ENCODE data around the gene NPPC. TPM values are rescaled to one million over a fixed set of nuclear protein-coding genes. Genes with fewer than 3 reads are reported as not detected.
A peak's percentile ranks its signal among the peaks of the same experiment; 100 is the strongest.
"Not testable (repeated sequence)": the region's sequence is repeated elsewhere in the genome, so short reads cannot be mapped to it uniquely, and the experiment has no call there.

Gene NPPC
- total RNA-seq, 1 experiment from 2014 or later, result 1.1 TPM

DNA sequence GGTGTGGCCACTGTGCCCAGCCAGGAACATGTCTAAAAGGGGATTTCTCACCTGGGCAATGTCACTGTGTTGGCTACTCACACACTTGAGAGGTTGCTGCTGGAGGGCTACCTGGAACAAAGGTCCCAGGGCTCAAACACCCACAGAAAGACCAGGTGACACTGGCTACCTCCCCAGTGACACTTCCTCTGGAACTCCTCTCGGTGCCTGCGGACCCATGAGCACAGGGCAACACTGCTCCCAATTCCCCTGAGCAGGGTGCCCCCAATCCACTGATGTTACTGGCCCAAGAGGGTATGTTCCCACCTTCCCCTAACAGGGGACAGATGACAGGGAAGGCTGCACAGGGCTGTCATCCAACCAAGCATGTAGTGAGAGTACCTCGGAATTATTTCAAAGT lies 5.8 kb downstream of the NPPC start:
- H3K4me3 ChIP-seq (ENCODE audit: insufficient read depth, low read depth, low read length), result no peak overlapping the region
- DNase-seq, result peak; percentile 19
- H3K36me3 ChIP-seq (replicated peaks; ENCODE audit: control insufficient read depth, insufficient read depth, low read length), result no peaks in the 10 kb centered on the region

DNA sequence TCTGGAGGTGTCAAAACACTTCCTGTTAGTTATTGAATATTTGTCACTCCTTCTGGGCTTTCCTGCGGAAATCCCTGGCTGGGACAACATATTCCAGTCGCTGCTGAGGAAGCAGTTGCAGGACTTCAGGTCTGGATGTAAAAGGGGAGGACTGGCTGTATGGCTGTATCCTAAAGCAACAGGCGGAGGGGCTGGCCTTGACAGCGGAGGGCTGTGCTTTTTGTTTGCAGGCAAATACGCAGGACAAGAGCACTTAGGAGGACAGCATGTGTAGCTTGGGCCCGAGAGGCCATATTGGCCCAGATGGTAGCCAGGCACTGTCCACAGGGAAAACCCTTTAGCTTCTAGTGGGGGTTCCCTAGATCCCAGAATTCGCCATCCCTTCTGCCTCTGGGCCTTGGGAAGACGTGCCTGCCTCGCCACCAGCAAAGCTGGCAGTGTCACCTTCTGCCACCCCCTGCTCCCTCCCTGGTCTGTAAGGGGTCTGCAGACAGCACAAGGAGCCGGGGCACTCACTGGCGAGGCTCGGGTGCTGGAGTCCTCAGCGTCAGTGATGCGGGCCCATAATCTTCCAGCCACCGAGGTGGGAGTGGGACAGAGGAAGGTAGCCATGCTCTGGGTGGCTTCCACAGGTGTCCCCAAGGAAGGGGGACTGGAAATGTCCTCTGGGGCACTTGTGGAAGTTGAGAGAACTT lies 6.7 kb downstream of the NPPC start:
- DNase-seq, result peak; percentile 33
- no peaks in the 10 kb centered on the region for H3K36me3 ChIP-seq (replicated peaks; ENCODE audit: control insufficient read depth, insufficient read depth, low read length)
- peaks cover 7% of the 10 kb centered on the region for H3K27me3 ChIP-seq (ENCODE audit: control insufficient read depth, insufficient read depth, low read length)
- H3K4me3 ChIP-seq (ENCODE audit: insufficient read depth, low read depth, low read length), result no peak overlapping the region

More for the DNA sequence above, 5.8 kb downstream of the NPPC start:
- H3K27me3 ChIP-seq (ENCODE audit: control insufficient read depth, insufficient read depth, low read length), result peaks cover 14% of the 10 kb centered on the region

DNA sequence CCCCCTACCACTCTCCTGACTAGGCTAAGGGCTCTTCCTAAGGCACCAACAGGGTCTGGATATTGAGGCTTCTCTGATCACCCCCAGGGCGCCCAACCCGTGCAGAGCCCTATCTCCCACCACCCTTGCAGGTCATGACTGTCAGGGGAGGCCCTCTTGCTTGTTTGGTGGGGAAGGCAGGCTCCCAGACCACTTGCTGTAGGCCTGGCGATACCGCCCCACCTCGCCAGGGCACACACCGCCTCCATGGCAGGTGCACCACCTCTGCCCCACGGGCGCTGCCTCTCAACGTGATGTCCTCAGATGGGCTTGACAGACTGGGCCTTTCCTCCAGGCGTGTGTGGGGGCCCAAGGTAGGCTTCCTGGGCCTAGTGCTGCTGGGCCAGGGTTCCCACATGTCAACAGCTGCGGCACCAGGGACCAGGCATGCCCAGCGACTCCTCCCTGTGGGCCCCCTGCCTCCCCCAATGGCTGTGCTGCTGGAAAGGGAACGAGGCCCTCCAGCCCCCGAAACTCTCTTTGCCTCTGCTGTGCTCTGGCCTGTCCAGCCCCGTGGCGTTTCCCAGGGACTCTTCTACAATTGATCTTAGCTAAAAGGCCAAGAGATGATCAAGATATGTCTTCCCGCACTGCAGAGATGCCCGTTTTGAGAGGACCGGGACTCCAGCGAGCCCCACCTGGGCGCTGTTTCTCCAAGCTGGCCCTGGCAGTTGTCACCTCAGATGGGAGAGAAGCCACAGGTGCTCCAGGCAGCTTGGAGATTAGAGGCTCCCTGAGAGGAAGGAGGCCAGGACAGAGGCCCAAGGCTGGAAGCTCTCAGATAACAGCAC lies 7.5 kb downstream of the NPPC start:
- Histone ChIP-seq H3K36me3 (replicated peaks; ENCODE audit: control insufficient read depth, insufficient read depth, low read length) (no peaks in the 10 kb centered on the region), H3K4me3 (ENCODE audit: insufficient read depth, low read depth, low read length) (no peak overlapping the region), H3K27me3 (ENCODE audit: control insufficient read depth, insufficient read depth, low read length) (peaks cover 2% of the 10 kb centered on the region; the same call in 1 of the 2 replicates)
- peak; percentile 46 for DNase-seq

DNA sequence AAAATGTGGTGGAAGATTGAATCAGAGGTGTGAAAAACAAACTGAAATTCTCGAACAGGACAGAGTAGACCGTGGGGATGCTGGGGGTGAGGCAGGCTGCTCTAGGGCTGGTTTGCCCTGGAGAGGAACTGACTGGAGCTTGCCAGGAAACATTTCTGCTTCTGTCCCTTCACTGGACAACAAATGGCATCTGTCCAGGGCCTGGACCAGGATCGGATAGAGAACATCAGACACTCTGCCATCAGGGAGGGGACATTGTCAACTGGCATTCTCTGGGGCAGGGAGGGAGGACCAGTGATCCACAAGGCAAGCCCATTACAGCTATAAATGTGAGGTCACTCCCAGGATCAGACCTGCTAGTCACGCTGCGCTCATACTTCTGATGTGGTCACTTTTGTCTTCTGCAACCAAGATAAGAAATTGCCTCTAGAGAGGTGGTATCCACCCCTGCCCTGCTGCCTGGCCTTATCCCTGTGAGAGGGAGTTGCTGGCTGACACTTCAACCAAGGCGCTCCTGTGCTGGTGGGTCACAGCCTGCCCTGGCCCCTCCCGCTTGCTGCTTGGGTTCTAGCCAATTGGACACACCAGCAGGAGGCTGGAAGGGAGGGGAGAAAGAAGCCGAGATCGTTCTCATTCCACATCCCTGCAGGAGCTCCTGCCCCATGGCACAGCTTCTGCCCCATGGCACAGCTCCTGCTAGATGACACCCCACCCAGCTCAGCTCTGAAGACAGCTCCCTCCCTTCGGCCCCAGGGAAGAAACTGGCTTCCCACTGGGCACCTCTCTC lies 8.7 kb downstream of the NPPC start:
- DNase-seq, result peak; percentile 76
- Histone ChIP-seq H3K36me3 (replicated peaks; ENCODE audit: control insufficient read depth, insufficient read depth, low read length) (no peaks in the 10 kb centered on the region), H3K27me3 (ENCODE audit: control insufficient read depth, insufficient read depth, low read length) (no peaks in the 10 kb centered on the region), H3K4me3 (ENCODE audit: insufficient read depth, low read depth, low read length) (no peak overlapping the region)

DNA sequence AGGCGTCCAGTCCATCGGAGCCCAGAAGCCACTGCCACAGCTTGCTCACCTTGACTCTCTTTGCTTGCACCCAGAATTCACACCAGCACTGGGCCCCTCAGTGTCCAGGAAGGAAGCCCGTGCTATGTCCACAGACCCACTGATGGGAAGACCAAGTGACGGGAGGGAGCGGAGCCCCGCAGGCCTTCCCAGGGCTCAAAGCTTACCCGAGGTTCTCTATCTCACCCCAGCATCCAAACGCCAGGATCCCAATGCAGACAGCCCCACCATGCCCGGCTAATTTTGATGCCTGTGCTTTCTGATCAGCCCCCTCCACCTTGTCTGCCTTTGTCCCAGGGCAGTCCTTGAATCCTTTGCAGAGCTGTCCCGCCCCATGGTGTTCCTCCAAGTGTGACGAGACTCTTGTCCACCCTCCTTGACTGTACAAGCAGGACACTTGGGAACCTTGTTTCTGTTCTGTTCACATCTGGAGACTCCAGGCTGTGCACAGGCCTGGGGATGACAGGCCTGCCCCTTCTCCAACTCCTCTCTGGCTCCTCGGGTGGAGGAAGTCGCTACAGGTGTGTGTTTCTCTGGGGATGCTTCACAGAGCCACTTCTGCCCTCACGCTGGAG lies 12.0 kb downstream of the NPPC start:
- Histone ChIP-seq H3K27me3 (ENCODE audit: control insufficient read depth, insufficient read depth, low read length) (no peaks in the 10 kb centered on the region), H3K4me3 (ENCODE audit: insufficient read depth, low read depth, low read length) (no peak overlapping the region), H3K36me3 (replicated peaks; ENCODE audit: control insufficient read depth, insufficient read depth, low read length) (no peaks in the 10 kb centered on the region)
- DNase-seq, result peak; percentile 20

DNA sequence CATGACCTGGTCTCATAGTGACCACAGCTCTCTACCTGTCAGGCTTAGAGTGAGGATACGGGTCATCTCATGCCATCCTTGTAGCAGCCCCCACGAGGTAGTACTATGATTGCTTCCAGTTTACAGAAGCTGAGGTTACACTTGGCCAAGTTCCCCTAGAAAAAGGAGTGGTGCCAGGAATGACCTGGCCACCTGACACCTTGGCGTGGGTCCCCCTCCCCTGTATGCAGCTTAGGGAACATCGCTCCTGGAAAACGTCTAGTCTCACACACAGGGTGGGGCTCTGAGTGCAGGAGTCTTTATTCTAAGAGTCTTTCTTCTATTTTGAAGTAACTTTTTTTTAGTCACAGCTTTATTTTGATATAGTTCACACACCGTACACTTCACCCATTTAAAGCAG lies 14.8 kb downstream of the NPPC start:
- DNase-seq, result peak; percentile 28
- Histone ChIP-seq H3K4me3 (ENCODE audit: insufficient read depth, low read depth, low read length) (no peak overlapping the region), H3K27me3 (ENCODE audit: control insufficient read depth, insufficient read depth, low read length) (no peaks in the 10 kb centered on the region), H3K36me3 (replicated peaks; ENCODE audit: control insufficient read depth, insufficient read depth, low read length) (no peaks in the 10 kb centered on the region)

DNA sequence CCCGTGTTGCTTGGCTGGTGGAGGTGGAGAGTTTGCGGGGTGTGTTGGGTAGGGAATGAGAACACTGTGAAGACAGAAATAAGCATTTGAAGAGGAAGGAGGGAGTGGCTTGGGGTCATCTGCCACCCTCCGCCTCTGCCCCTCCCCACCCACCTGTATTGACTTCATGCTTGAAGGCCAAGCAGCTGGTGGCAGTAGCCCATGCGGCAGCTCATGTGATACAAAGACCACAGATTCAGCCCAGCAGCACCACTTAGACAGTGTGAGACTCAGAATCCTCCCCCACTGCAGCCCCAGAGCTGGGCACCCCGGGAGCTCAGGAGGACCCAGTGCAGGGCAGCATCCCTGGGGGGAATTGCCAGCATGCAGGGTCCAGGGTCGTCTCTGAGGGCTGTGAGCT lies 15.4 kb downstream of the NPPC start:
- no peak overlapping the region for H3K4me3 ChIP-seq (ENCODE audit: insufficient read depth, low read depth, low read length)
- H3K36me3 ChIP-seq (replicated peaks; ENCODE audit: control insufficient read depth, insufficient read depth, low read length), result no peaks in the 10 kb centered on the region
- DNase-seq, result no peak
- no peaks in the 10 kb centered on the region for H3K27me3 ChIP-seq (ENCODE audit: control insufficient read depth, insufficient read depth, low read length)

DNA sequence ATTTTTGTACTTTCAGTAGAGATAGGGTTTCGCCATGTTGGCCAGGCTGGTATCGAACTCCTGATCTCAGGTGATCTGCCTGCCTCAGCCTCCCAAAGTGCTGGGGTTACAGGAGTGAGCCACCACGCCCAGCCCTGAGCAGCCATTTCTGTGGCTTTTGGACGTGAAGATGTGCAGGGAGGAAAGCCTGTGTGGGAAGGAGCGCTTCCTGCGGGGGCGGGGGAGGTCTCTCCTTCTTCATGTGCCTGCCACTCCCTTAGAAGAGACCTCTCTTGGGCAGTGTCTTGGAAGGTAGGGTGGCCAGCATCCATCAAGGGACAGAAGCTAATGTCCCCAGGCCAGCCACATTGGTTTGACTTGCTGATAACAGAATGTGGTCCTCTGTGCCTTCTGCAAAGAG lies 16.0 kb downstream of the NPPC start:
- not testable (repeated sequence) for H3K27me3 ChIP-seq (ENCODE audit: control insufficient read depth, insufficient read depth, low read length); H3K4me3 ChIP-seq (ENCODE audit: insufficient read depth, low read depth, low read length); H3K36me3 ChIP-seq (replicated peaks; ENCODE audit: control insufficient read depth, insufficient read depth, low read length); DNase-seq

DNA sequence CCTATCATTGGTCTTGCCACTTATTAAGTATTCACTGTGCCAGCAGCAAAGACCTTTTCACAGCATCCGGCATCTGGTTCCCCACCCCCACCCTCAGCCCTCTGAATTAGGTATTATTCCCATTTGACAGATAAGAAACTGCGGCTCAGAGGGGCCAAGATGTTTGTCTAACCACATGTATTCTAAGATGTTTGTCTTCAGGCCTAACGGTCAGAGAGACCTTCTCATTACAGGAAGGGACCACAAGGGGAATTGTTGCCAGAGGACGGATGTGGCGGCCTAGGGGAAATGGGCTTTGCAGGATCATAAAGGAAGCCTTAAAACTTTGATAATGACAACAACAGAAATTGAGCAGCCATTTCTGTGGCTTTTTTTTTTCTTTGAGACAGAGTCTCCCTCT lies 16.6 kb downstream of the NPPC start:
- H3K36me3 ChIP-seq (replicated peaks; ENCODE audit: control insufficient read depth, insufficient read depth, low read length), result no peaks in the 10 kb centered on the region
- no peaks in the 10 kb centered on the region for H3K27me3 ChIP-seq (ENCODE audit: control insufficient read depth, insufficient read depth, low read length)
- no peak overlapping the region for H3K4me3 ChIP-seq (ENCODE audit: insufficient read depth, low read depth, low read length)
- no peak for DNase-seq

DNA sequence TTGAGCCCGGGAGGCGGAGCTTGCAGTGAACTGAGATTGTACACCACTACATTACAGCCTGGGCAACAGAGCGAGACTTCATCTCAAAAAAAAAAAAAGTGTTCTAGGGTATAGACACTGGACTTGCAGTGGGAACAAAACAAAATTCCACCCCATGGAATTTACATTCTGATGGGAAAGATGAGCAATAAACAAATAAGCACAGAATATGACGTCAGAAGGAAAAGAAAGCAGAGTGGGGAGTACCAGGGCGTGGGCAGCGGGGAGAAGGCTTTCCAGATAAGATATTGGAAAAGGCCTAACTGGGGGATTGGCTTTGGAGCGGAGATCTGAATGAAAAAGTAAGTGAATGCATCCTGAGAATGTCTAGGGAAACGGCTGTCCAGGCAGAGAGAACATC lies 17.6 kb downstream of the NPPC start:
- Histone ChIP-seq H3K36me3 (replicated peaks; ENCODE audit: control insufficient read depth, insufficient read depth, low read length) (no peaks in the 10 kb centered on the region), H3K27me3 (ENCODE audit: control insufficient read depth, insufficient read depth, low read length) (no peaks in the 10 kb centered on the region), H3K4me3 (ENCODE audit: insufficient read depth, low read depth, low read length) (no peak overlapping the region)
- DNase-seq, result no peak

DNA sequence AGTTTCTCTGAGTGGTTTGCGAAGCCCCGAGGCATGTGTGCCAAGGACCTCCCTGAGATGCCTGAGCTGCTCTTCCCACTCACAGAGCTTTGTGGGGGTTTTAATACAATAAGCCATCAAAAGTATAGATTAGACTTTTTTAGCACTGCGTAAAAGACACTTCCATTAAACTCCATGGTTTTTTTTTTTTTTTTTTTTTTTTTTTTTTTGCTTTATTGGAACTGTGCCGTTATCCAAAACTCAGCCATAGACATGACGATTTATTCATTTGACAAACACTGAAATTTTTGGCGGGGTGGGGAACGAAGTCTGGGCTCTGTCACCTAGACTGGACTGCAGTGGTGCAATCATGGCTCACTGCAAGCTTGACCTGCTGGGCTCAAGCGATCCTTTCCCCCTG lies 18.4 kb downstream of the NPPC start:
- no peaks in the 10 kb centered on the region for H3K36me3 ChIP-seq (replicated peaks; ENCODE audit: control insufficient read depth, insufficient read depth, low read length)
- H3K27me3 ChIP-seq (ENCODE audit: control insufficient read depth, insufficient read depth, low read length), result no peaks in the 10 kb centered on the region
- DNase-seq, result no peak
- no peak overlapping the region for H3K4me3 ChIP-seq (ENCODE audit: insufficient read depth, low read depth, low read length)

DNA sequence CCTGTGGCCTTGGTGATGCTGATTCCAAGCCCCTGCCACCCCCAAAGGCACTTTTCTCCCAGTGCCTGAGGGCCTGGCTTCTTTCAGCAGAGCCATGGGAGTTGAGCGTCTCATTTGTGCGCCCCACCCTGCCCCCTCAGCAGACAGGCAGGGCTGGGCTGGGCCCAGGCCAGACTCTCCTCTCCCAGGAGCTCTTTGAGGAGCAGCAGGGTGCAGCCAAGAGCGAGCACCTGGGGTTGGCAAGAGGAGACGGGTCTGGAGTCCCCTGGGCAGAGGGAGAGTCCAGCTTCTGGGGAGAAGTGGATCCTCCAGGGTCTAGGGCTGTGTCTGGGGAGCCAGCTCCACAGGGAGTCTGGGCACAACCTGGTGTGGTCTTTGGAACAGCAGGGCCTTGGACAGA lies 21.2 kb downstream of the NPPC start:
- no peaks in the 10 kb centered on the region for H3K36me3 ChIP-seq (replicated peaks; ENCODE audit: control insufficient read depth, insufficient read depth, low read length)
- no peaks in the 10 kb centered on the region for H3K27me3 ChIP-seq (ENCODE audit: control insufficient read depth, insufficient read depth, low read length)
- H3K4me3 ChIP-seq (ENCODE audit: insufficient read depth, low read depth, low read length), result no peak overlapping the region
- no peak for DNase-seq

DNA sequence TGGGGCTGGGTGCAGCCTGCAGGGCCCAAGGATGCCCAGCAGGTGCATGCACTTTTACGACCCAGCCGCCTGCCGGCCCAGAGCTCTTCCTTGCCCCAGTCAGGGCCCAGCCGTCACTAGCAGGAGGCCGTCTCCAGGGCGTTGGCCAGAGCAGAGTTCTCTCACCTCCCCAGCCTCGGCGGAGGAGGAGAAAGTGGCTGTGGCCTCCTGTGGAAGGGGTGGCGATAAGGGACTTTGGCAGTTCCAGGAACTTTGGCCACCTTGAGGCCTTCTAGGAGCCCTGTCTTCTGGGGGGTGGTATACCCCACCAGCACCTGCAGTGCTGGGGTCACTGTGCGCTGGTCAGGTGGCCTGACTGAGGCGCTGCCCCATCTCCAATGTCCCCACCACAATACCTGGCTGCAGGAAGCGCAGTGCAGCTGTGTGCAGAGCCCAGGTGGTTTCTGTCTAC lies 22.0 kb downstream of the NPPC start:
- DNase-seq, result no peak
- H3K36me3 ChIP-seq (replicated peaks; ENCODE audit: control insufficient read depth, insufficient read depth, low read length), result no peaks in the 10 kb centered on the region
- no peaks in the 10 kb centered on the region for H3K27me3 ChIP-seq (ENCODE audit: control insufficient read depth, insufficient read depth, low read length)

DNA sequence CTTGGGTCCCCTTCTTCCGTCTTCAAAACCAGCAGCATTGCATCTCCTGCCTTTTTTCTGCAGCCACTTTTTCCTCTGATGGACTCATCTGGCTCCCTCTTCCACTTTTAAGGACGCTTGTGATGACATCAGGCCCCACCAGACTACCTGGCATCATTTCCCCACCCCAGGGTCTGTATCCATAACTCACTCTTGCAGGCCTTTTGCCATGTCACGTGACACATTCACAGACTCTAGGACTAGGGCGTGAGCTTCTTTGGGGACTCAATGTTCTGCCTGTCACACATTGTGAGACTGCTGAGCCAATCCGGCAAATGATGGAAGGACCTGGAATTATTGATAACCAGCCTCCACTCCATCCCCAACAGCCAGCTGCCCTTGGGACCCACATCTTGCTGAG lies 23.6 kb downstream of the NPPC start:
- H3K4me3 ChIP-seq (ENCODE audit: insufficient read depth, low read depth, low read length), result no peak overlapping the region
- no peaks in the 10 kb centered on the region for H3K36me3 ChIP-seq (replicated peaks; ENCODE audit: control insufficient read depth, insufficient read depth, low read length)
- no peak for DNase-seq
- H3K27me3 ChIP-seq (ENCODE audit: control insufficient read depth, insufficient read depth, low read length), result no peaks in the 10 kb centered on the region

More for the DNA sequence above, 22.0 kb downstream of the NPPC start:
- H3K4me3 ChIP-seq (ENCODE audit: insufficient read depth, low read depth, low read length), result no peak overlapping the region
